ENCODE measurements around the gene CADPS.

Gene CADPS

DNA sequence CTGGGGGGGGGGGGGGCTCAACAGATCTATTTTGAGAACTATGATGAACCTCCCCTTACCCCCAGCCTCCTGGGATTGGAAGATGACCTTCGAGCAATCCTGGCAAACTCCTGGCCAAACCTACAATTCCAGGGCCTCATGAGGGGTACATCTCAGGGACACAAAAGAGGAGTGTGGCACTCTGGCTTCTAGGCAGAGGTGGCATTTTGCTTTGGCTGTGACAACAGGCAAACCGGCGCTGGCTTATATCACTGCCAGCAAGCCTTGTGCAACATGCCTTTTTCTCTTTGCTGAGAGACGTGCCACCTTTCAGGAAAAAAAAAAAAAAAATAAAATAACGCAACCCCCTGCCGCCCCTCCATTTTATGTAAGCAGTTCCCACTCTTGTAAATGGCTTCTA is 470.1 kb downstream of the CADPS start:
- DNase-seq: no peak

DNA sequence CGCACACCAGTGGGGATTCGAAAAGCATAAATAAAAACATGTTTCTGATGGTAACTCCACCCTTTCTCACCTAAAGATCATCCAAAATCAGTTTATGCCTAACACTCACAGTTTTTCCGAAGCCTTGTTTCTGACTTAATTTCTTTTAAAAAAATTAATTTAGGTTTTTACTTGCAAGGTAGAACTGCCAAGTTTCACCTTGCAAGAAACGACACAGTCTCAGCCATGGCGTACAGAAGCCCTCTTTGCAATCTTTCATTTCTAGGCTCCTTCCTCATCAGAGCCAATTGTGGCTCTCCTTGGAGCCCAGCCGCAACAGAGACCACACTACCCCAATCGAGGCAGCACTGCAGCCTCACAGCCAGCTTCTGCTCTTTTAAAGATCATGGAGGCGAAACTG is 470.9 kb downstream of the CADPS start:
- no peak for DNase-seq

DNA sequence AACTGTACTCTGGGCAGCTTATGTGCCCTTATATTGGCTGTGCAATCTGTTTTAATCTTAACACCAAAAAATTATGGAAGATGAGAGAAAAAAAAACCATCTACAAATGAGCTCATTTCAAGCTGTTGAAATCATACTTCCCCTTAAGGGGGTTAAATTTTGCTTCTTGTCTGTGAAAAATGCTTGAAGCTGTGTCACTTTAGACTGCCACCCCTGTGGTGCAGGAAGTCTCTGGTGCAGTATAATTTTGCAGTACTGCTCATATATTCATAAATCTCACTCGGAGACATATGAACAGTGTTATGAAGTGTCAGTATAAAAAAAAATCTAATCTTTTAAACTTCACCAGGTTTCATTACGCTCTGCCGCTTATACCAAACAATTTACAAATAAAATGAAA is 471.5 kb downstream of the CADPS start:
- DNase-seq: no peak

DNA sequence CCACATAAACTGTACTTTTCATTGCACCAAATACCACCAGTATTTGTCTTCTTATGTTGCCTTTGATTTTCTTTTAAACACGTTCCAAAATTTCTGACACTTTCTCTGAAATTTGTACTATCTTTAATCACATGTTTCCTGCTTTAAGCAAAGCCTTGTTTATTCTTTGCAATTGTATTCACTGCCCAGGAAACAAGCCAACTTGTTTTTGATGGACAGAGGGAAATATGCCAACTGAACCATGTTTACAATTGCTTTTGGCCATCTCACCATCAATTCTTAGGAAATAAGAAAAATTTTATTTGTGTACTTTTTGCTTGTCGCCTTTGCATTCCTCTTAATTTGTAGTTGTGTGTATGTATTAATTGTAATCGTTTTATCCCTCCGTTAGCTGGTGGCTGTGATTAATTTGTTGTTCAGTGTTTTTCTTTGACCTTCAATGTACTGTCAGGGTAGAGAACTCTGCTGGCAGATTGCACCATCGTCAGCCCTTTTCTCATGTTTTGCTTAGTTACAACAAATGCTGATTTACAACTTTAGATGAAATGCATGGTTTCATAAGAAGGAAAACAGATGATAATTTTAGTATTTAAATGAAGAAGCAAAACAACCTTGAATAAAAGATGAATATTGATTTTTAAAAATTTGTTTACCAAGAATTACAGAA is 482.5 kb downstream of the CADPS start:
- no peak for DNase-seq

DNA sequence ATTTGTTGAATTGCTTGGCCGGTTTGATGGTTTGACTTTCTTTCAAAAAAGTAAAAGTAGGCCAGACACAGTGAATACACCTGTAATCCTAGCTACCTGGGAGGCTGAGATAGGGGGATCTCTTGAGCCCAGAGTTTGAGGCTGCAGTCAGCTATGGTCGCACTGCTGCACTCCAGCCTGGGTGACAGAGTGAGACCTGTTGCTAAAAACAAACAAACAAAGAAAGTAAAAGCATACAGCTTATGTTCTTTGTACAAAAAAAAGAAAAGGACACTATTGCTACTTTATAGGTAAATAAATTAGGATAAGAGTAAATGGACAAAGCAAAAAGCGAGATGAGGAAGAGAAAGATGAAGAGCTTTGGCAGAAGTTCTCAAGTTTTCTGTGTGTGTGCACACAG is 488.0 kb downstream of the CADPS start:
- no peak for DNase-seq

DNA sequence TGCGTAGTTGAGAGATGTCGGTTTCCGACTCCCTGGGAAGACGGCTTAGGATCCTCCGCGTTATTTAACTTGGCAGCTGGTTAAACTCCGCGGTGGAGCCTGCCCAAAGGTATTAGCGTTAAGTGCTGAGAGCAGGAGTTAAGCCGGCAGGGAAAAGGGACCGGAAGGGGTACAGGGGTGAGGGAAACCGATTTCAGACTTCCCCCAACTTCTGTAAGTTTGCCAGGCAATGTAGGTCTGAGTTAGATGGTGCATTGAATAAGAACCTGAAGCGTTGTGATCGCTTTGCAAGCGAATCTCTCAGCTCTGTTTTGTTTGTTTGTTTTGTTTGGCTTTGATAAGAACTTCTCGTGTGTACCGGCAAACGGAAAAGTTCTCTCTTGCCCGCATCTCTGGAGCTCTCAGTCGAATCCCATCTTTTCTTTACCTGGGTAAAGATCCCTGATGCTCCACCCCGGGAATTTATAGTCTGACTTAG is 495.9 kb downstream of the CADPS start:
- DNase-seq: no peak

DNA sequence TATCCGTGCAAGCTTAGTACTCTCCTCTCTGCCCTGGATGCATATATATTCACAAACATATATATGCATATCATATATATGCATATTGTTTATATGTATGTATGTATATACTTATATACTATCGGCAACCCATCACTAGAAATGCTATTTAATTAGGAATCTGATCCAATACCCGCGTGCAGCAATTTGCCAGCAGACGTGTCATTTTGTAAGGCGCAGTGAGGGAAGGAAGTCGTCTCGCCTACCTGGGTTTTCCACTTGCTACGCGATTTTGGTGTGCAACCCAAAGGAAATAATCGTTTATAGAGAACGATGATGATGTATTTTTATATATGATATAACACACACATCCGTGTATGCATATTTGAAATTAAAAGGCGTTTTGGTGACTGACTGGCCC is 496.3 kb downstream of the CADPS start:
- no peak for DNase-seq

DNA sequence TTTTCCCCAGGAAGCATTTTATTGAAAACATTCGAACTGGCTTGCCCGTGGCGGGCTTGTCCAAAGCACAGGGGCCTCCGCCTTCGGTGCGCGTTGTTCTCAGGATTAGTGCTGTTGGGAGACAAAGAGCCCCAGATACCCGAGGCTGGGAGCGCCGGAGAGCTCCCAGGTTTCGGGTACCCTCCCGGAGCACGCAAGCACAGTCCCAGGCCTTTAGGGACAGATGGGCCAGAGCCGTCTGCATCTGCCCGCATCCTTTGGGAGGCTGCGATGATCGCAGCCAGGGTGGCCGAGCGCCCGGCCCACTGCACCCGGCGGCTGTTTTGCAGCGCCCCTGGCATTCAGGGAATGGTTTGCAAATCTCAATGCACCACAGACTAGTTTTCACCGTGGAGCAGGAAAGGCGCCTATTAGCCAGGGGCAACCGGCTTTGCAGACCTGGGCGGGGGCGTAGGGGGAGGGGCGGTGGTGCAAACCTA is 496.9 kb downstream of the CADPS start:
- no peak for DNase-seq

DNA sequence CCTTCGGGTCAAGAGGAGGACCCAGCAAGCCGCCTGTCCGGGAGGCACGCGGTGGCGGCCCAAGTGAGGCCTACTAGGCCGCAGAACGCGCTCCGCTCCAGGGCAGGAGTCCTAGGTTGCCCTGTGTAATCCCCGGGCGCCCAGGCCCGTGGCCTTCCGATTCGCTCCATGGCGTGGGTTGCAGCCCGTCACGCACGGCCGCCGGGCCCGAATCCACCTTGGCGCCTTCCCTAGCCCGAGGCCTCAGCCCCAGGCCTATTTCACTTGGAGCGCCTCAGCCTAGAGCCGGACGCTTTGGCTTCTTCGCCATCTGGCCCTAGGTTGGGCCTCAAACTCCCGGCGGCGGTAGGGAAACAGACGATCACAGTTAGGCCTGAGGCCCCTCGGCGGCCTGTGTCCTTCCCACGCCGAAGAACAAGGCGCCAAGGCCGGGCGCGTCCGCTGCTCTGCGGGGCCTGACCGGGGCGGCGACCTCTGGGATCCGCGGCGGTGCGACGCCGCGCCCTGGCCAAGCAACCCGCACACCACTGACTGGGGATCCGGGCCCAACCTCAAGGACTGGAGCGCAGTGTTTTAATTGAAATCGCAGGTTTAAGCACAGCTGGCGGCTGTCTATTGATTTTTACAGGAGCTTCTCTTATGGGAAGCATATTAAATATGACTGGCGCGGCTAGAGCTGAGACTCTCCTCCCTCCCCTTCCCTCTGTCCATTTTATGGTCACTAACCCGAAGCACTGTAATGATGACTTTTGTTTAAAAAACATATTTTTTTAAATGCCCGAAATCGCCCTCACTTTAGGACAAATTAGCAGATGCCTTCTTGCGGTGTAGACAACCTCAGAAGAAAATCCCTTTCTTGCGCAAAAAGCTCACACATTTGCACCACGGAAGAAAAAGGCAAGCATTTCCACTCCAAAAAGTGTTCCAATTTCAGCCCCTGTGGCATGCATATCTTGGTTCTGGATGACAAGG is 498.0 kb downstream of the CADPS start:
- DNase-seq: no peak

DNA sequence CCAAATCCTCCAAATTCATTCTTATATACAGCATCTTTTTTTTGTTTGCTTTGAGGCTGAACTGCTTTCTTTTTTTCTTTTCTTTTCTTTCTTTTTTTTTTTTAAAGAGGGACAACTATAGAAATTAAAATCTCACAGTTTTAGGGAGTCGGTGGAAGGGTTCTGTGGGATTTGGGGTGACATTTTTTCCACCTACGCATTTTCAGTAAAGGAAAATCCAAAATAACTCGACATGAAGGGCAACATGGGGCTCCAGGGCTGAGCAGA is 498.8 kb downstream of the CADPS start:
- no peak for DNase-seq

DNA sequence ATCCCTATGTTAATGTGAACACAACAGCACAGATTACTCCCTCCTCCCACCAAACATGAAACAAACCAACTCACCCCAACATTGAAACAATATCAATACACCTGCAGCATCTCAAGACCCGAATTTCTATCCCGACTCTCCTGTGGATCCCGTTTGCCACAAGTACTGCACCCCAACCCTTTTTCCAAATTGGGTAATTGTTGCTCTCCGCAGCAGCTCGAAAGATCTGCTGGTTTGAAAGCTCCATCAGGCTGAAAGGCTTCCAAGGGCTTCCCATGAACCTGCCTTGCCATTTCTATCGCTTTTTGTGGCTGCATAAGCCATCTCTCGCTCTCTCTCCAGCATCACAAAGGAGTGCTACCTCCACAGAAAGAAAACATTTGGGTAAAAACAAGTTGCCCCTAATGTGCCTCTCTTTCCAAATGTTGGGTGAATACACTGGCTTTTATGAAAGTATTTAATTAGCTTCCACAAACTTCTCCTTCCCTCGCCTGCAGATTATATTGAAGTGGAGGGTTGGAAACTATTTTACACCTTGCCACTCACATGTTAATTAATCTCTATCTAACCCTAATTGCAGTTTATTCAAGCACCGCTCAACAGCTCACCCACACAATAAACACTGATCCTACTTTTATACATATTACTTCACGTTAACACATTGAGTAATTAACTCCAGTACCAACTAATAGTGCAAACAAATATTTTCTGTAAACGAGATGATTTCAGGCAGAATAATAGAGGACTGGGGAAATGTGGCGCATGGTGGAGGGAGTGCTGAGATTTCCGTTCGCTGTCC is 499.4 kb downstream of the CADPS start:
- no peak for DNase-seq

DNA sequence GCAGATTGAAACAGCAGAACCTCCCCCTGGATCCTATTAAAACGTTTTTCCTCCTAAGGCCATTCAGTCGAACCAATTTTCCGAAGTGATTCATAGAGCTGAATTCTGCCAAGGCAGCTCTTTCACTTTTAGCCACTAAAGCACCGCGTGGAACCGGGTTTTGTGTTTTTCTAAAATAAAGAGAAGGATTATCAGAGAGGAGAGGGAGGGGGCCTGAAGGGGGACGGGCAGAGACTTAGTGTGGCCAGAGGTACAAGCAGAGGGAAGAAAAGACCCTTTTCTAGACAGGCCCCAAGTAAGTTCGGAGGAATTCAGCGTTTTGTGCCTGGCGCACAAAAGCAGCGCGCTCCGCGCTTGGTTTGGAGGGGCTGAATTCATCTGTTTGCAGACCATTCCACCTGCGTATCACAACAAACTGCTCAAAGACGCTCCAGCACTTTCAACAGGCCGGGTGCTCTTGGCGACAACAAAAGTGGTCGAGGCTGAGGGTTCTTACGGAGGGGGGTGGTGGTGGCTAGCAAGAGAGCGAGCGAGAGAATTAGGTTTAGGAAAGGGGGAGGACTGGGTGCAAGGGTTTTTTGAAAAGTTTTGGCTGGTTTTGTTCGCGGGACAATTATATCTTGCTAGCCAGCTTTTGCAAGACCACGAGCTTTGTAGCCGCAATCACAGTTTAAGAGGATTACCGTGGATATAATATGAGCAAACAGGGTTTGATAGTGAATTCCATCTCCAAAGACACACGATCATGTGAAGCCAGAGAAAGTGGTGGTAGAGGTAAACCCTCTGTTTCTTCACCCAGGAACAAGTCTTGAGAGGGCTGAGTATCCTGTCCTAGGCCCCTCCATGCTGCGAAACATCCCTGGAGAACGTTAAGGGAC is 500.6 kb downstream of the CADPS start:
- no peak for DNase-seq

DNA sequence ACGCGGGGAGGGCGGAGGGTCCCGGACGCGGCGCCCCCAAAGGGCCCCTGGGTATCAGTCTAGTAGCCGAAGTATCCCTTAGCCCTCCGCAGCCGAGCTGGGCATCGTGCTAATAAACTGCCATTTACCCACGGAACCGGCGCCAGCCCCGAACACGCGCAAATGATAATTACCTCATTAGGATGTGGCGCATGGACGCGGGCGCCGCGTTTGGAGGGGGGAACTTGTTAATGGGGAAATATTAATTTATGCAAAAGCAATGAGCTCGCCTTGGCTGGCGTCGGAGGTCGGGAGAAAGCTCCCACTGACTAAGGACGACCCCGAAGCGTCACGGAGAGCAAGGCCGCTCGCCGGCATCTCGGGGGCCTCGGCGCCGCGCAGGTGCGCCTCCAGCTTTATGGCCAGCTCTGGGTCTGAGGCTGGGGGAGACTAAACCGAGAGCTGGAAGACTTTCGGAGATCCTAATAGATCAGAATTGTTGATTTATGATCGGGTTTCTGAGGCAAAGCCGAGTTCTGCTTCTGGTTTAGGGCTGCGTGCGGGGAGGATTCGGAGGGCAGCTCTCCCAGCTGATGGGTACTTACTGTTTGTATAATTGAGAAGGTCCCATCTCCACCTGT is 501.4 kb downstream of the CADPS start:
- DNase-seq: no peak

DNA sequence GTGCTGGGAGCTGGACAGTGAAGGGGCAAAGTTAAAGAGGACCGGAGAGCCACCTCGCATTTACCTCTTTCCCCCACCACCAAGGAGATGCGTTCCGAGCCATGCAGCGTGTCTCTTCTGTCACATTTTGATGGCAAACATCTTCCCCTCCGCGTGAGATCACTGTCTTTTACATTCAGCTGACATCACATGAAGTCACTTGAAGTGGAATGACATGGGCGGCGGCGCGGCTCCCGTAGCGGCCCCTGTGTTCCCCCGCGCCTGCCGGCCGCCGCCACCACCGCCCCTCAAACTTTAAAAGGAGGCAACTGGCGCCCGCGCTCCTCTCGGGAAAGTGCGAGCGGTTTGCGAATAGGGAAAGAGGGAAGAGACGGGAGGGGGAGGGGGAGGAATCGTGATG is 502.0 kb downstream of the CADPS start, which contains the start of gene FEZF2:
FEZF2 (minus strand) TSS at position 336 of the 400 bp plus-strand sequence. CDS start 682 bp downstream, outside the sequence.
- no peak for DNase-seq

DNA sequence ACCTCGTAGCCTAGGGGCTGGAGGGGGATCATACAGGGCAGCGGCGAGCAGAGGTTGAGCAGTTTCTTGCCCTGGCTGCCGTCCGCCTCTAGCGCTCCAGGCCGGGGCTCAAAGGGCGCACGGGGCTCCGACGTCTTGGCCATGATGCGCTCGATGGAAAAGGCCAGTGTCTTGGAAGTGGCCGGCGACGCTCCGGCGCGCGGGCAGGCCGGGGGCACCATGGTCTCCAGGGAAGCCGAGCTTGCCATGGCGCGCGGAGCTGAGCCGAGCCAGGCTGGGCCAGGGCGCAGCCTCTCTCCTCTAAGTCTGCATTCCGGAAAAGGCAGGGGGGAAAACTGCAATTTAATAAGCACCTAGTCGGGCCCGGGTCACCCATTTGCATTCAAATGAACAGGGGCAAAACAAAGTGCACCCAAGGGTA is 502.6 kb downstream of the CADPS start:
- DNase-seq: no peak

DNA sequence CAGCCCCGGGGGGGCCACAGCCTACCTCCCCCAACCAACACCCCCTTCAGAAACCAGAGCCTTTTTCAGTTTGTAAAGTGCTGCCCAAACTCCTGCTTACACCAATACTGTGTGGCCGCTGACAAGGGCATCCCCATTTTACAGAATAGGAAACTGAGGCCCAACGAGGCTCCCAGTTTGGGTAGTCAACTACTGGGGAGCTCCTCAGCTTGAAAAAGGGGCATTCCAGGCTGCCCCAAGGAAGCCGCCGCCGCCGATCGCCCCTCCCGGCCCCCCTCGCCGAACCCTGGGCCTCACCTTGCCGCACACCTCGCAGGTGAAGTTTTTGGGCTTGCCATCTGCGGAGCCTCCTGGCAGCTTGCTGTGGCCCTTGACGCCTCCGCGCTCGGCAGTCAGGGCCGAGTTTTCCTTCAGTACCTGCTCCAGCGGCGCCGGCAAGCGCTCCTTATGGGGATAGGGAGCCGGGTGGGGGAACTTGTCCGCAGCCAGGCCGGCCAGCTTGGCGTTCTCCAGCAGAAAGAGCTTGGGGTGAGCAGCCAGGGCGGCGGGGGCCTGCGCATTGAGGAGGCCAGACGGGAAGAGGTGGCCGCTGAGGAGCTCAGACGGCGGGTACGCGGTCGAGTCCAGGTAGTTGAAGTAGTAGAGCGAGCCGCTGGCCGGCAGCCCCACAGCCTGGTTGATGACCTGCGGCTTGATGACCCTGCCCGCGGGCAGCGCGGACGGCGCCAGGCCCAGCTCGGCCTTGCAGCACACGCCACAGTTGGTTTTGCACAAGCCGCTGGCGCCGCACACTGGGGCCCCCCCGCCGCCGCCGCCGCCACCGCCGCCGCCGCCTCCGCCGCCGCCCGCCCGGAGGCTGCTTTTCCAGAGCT is 503.3 kb downstream of the CADPS start:
- no peak for DNase-seq

DNA sequence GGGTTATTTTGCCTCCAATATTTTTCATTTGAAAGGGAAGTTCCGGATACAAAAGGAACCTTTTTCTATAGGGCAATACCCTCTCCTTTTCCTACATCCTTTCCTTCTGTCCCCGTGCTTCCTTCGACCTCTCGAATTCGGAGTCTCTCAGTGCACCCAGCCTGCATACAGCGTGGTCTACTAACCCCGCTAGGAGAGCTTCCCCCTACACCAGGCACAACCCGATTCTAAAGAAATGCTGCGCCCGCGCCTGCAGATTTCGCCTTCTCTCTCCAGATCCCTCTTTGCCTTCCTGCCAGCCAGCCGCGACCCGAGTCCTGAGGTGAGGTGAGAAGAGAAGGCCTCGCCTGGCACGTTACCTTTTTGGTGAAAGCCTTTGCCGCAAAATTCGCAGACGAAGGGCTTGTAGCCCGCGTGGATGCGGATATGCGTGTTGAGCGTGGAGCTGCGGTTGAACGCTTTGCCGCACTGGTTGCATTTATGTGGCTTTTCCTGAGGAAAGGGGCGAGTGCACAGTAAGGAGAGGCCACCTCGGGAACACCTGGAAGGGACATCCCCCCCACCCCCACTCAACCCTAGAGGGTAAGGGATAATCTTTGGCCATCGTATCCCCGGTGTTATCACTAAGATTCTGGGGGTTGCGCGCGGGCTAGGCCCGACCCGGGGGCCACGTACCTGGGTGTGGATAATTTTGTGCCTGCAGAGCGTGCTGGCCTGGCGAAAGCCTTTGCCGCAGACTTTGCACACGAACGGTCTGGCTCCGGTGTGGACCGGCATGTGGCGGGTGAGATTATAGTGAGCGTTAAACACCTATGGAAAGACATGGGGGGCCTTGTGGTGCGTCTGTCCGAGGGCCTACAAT is 504.1 kb downstream of the CADPS start:
- DNase-seq: no peak

DNA sequence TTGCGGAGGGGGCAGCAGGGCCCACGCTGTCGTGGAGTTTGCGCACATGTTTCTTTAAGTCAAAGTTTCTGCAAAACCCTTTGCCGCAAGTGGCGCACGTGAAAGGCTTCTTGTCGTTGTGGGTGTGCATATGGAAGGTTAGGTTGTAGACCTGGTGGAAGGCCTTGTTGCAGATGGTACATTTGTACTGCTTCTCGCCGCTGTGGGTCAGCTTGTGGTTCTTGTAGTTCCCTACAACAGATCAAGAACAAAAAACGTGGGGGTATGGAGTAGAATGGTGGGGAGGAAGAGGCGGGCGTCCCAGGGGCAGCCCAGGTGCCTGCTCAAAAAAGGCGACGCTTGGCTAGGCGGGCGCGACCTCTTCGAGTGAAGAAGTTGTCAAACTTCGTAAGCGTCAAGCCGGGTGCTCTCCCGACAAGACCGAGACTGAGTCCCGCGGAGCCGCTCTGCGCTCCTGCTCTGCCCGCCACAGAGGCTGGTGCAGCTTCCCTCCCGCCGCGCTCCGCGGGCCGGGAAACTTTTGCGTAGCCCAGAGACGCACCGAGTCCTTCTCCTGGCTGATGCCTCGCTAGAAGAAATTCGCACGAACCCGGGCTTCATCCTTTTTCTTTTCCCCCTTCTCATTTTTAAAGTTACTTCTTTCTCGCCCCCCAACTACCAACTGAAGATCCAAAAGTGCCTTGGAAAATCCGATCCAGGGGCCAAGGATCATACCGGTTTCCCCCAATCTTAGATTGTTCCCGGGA is 504.9 kb downstream of the CADPS start:
- DNase-seq: no peak

DNA sequence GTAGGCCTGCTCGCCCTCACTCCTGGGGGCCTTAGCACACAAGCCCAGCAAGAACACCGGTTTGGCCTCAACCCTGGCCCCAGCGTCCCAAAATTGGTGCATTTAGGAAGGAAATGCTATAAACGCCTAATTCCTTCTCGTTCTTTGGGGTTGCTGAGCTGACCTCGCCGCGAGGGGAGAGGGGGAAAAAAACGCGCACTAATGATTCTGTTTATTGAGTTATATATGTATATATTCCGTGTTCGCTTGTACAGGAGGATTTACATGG is 505.8 kb downstream of the CADPS start:
- no peak for DNase-seq
